Fibroblast of villous mesenchyme (primary cell): Measurements from ENCODE around the gene C12orf60. TPM values are rescaled to one million over a fixed set of nuclear protein-coding genes. Genes with fewer than 3 reads are reported as not detected.

Experiments used
- DNase-seq: peaks from one replicate; pipeline ENCODE4 v3.0.0-alpha.2; 2010; ENCODE audit warnings: low read depth
- H3K4me3 ChIP-seq: 2 replicates; pipeline ENCODE4 v1.5.1; 2011; ENCODE audit warnings: low read depth, mild to moderate bottlenecking, low read length
- CTCF ChIP-seq: IDR thresholded peaks from 2 replicates; pipeline ENCODE4 v1.5.1; 2012; ENCODE audit warnings: low read depth, mild to moderate bottlenecking, low read length; ENCODE audit not compliant: insufficient read depth
- total RNA-seq: library from RNA; depleted of rRNA; stranded (reverse); fragments of >200 nt; gene quantifications from 2 replicates; pipeline ENCODE4 v1.2.3, GENCODE V29; 2012

C12orf60 gene
- total RNA-seq, 1 donor: 0.86 TPM

- peak; percentile 48 for DNase-seq
- TF ChIP-seq CTCF: no peak
- H3K4me3 ChIP-seq: peak overlapping the region; percentile 98
Measured at GRCh38 chr12:14768823-14769405, 34.6 kb upstream of the C12orf60 start.

- DNase-seq: peak; percentile 37
- TF ChIP-seq CTCF: no peak
Measured at GRCh38 chr12:14769466-14769968, 34.0 kb upstream of the C12orf60 start.

DNA sequence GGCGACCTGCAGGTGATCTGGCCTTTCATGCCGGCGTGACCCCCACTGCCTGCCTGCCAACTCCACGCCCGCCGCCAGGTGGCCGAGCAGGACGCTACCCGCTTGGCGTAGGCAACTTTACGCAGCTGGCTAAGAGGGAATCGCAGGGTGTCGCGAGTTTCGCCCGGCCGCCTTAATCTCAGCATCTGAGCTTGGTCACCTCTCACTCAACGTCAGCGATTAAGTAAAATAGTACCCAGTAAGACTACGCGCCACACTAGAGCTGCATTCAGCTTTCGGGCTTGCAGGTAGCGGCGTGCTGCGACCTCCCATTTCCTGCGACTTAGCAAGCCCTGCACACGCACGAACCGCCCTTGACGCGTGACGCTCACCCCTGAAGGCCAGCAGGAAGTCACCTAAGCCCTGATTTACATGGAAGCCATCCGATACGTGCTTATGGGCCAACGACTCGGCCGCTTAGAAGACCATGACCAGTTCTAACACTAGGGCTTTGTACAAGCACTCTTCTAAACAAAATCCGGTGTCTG, 33.4 kb upstream of the C12orf60 start:
- peak; percentile 77 for DNase-seq
- peak; percentile 78 for TF ChIP-seq CTCF
- peak overlapping the region; percentile 98 for H3K4me3 ChIP-seq

More at GRCh38 chr12:14769466-14769968, 34.0 kb upstream of the C12orf60 start:
- peak overlapping the region; percentile 98 for H3K4me3 ChIP-seq

GRCh38 chr12:14770496-14771461, 32.7 kb upstream of the C12orf60 start:
- peak overlapping the region; percentile 98 for H3K4me3 ChIP-seq
- peak; percentile 95 for DNase-seq
- no peak for TF ChIP-seq CTCF

DNA sequence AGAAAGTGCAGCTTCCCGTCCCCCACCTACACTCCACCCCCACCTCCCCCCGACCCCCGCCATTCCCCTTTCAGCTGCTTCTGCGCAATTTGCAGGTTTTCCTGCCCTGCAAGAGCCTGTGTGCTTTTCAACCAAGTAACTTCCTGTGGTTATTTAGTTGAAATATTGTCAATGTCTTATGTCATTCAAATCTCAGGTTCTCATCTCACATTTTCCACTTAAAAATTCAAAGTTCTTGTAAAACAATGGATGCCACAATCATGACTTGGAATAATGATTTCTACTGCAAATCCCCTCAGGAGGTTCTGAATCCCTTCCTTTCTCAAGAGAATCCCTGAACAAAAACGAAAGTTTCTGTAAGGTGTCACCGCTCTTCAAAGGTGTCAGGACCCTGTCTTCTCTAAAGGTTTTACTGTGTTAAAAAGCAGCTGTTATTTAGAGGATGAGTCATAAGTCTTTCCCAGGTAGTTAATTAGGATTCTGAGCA, 31.8 kb upstream of the C12orf60 start:
- no peak for TF ChIP-seq CTCF
- no peak overlapping the region for H3K4me3 ChIP-seq
- DNase-seq: no peak

DNA sequence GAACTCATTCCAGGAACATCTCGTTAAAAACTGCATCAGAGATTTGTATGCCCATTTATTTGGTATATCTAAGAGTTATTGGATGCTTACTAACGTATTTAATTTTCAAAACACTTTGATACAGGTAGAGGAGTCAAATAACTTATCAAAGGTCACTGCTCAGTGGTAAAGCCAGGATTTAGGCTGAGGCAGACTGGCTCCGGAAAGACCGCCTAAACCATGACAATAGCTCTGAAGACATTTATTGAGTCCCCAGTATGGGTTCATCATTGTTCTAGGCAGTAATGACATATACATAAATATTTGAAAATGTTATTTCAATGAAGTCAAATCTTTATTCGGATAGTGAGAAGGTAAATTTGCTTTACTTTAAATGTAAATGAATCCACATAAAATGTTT, 30.5 kb upstream of the C12orf60 start:
- no peak for DNase-seq
- H3K4me3 ChIP-seq: no peak overlapping the region
- no peak for TF ChIP-seq CTCF
